Measurements from ENCODE around the gene MED12.

DNA sequence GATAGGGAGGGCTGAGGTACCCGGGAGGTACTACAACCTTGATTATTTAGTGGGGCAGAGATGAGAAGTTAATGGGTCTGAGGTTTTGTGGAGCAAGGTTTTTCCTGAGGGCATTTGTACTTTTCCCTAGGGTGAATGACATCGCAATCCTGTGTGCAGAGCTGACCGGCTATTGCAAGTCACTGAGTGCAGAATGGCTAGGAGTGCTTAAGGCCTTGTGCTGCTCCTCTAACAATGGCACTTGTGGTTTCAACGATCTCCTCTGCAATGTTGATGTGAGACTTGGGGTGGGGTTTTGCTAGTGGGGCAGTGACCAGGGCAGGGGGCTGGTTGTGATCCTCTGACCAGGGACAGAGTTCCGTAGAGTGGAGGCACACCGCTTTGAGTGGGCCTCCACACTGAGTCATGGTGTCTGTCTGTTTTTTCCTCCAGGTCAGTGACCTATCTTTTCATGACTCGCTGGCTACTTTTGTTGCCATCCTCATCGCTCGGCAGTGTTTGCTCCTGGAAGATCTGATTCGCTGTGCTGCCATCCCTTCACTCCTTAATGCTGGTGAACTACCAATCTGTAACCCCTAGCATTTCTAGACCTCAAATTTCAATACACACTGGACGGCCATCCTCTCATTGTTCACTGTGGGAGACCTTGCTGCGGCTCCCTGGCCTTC is 9.9 kb downstream of the MED12 start:
- TF ChIP-seq, protein P1, sequence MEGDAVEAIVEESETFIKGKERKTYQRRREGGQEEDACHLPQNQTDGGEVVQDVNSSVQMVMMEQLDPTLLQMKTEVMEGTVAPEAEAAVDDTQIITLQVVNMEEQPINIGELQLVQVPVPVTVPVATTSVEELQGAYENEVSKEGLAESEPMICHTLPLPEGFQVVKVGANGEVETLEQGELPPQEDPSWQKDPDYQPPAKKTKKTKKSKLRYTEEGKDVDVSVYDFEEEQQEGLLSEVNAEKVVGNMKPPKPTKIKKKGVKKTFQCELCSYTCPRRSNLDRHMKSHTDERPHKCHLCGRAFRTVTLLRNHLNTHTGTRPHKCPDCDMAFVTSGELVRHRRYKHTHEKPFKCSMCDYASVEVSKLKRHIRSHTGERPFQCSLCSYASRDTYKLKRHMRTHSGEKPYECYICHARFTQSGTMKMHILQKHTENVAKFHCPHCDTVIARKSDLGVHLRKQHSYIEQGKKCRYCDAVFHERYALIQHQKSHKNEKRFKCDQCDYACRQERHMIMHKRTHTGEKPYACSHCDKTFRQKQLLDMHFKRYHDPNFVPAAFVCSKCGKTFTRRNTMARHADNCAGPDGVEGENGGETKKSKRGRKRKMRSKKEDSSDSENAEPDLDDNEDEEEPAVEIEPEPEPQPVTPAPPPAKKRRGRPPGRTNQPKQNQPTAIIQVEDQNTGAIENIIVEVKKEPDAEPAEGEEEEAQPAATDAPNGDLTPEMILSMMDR (IDR thresholded peaks at IDR 0.05), result no peak
- TF ChIP-seq POLR2AphosphoS5 (IDR thresholded peaks at IDR 0.05; ENCODE audit: insufficient read depth in 1 of 2, low read depth in 1 of 2), result no peak
